Right lobe of liver (tissue), 4 donors: ENCODE measurements around the gene CX3CR1.

Experiments
- POLR2A ChIP-seq: fragments of 450-650 bp; IDR thresholded peaks from one replicate; pipeline ENCODE4 v1.6.1; 2017; ENCODE audit warnings: antibody characterized with exemption, mild to moderate bottlenecking
- TF ChIP-seq, protein P1 (sequence below), 4 donors: fragments of 200-600 bp in 3 of 4; fragments of 450-650 bp in 1 of 4; IDR thresholded peaks; one replicate each; pipeline versions ENCODE4 v1.5.1 to v1.8.0; 2016 to 2022; ENCODE audit warnings: antibody characterized with exemption in 4 of 4, mild to moderate bottlenecking in 2 of 4
- donor health status: DM: no; HTN: no; CAD: no.
- donor health status: DM: no; HTN: no; CAD: no.
- donor health status: DM: no; HTN: yes; CAD: no.

- TF ChIP-seq, protein P1, sequence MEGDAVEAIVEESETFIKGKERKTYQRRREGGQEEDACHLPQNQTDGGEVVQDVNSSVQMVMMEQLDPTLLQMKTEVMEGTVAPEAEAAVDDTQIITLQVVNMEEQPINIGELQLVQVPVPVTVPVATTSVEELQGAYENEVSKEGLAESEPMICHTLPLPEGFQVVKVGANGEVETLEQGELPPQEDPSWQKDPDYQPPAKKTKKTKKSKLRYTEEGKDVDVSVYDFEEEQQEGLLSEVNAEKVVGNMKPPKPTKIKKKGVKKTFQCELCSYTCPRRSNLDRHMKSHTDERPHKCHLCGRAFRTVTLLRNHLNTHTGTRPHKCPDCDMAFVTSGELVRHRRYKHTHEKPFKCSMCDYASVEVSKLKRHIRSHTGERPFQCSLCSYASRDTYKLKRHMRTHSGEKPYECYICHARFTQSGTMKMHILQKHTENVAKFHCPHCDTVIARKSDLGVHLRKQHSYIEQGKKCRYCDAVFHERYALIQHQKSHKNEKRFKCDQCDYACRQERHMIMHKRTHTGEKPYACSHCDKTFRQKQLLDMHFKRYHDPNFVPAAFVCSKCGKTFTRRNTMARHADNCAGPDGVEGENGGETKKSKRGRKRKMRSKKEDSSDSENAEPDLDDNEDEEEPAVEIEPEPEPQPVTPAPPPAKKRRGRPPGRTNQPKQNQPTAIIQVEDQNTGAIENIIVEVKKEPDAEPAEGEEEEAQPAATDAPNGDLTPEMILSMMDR (IDR thresholded peaks at IDR 0.05), result no peak
- no peak for TF ChIP-seq POLR2A
Observed at GRCh38 chr3:39250116-39250747, 29.6 kb downstream of the CX3CR1 start.
